Neuronal stem cell (in vitro differentiated cells): ENCODE measurements around the gene THAP4.

Experiments used
- DNase-seq: peaks from one replicate; pipeline ENCODE4 v3.0.0-alpha.2; 2013; ENCODE audit warnings: low spot score
- H2AFZ ChIP-seq: one replicate; pipeline ENCODE4 v1.6.1; 2013; ENCODE audit warnings: mild to moderate bottlenecking, low read length, inconsistent platforms
- H2AK5ac ChIP-seq: 2 replicates; pipeline ENCODE4 v1.6.1; 2013; ENCODE audit warnings: low read depth, mild to moderate bottlenecking, inconsistent platforms, low read length, moderate library complexity, mixed read lengths
- H2BK120ac ChIP-seq: 2 replicates; pipeline ENCODE4 v1.6.1; 2013; ENCODE audit warnings: low read depth, mild to moderate bottlenecking, inconsistent platforms, low read length, moderate library complexity, mixed read lengths
- H2BK12ac ChIP-seq: one replicate; pipeline ENCODE4 v1.6.1; 2013; ENCODE audit warnings: low read length, inconsistent platforms
- H2BK15ac ChIP-seq: 2 replicates; pipeline ENCODE4 v1.6.1; 2013; ENCODE audit warnings: mild to moderate bottlenecking, low read length, inconsistent platforms, mixed read lengths
- H2BK5ac ChIP-seq: one replicate; pipeline ENCODE4 v1.6.1; 2013; ENCODE audit warnings: inconsistent platforms, mild to moderate bottlenecking, low read length, moderate library complexity
- H3K14ac ChIP-seq: one replicate; pipeline ENCODE4 v1.6.1; 2013; ENCODE audit warnings: low read length, inconsistent platforms
- H3K18ac ChIP-seq: 2 replicates; pipeline ENCODE4 v1.6.1; 2013; ENCODE audit warnings: low read length, inconsistent platforms
- H3K23ac ChIP-seq: 2 replicates; pipeline ENCODE4 v1.6.1; 2013; ENCODE audit warnings: low read depth, mild to moderate bottlenecking, mixed read lengths, low read length, inconsistent platforms; ENCODE audit not compliant: poor library complexity
- H3K27ac ChIP-seq: replicated peaks from 3 replicates; pipeline ENCODE4 v1.5.1; 2013; ENCODE audit warnings: low read length, inconsistent platforms
- H3K27me3 ChIP-seq, 3 experiments: 2 replicates each; pipeline ENCODE4 v1.6.1; 2013; ENCODE audit warnings: low read length in 3 of 3, mild to moderate bottlenecking in 2 of 3, inconsistent platforms in 1 of 3, low read depth in 1 of 3, mixed read lengths in 1 of 3, moderate library complexity in 1 of 3; ENCODE audit not compliant: control insufficient read depth in 3 of 3, insufficient read depth in 3 of 3
- H3K36me3 ChIP-seq, 2 donors: replicated peaks in 1 of 2; 2 replicates each; pipeline ENCODE4 v1.6.1; 2013; ENCODE audit warnings: low read length in 2 of 2; ENCODE audit not compliant: control insufficient read depth in 2 of 2, insufficient read depth in 2 of 2
- H3K4ac ChIP-seq: 2 replicates; pipeline ENCODE4 v1.6.1; 2013; ENCODE audit warnings: inconsistent platforms, mild to moderate bottlenecking, low read length, moderate library complexity
- H3K4me1 ChIP-seq, 2 donors: 1 replicate in 1 of 2; 2 replicates in 1 of 2; pipeline ENCODE4 v1.6.1; 2013; ENCODE audit warnings: low read length in 2 of 2, low read depth in 1 of 2; ENCODE audit not compliant: control insufficient read depth in 2 of 2, insufficient read depth in 1 of 2
- H3K4me2 ChIP-seq: one replicate; pipeline ENCODE4 v1.6.1; 2013; ENCODE audit warnings: mild to moderate bottlenecking, low read length, inconsistent platforms; ENCODE audit not compliant: insufficient read depth, poor library complexity, severe bottlenecking
- H3K4me3 ChIP-seq, 2 donors: 2 replicates each; pipeline ENCODE4 v1.5.1; 2013; ENCODE audit warnings: low read length in 2 of 2, mild to moderate bottlenecking in 2 of 2, inconsistent platforms in 1 of 2, moderate library complexity in 1 of 2
- H3K79me1 ChIP-seq: one replicate; pipeline ENCODE4 v1.6.1; 2013; ENCODE audit warnings: low read depth, mild to moderate bottlenecking, inconsistent platforms, low read length, moderate library complexity
- H3K9ac ChIP-seq: one replicate; pipeline ENCODE4 v1.6.1; 2013; ENCODE audit warnings: mild to moderate bottlenecking, low read depth, low read length, inconsistent platforms; ENCODE audit not compliant: poor library complexity
- H3K9me3 ChIP-seq, 2 donors: replicated peaks in 1 of 2; 2 replicates each; pipeline versions ENCODE3 to v1.6.1; 2013; ENCODE audit warnings: low read length in 2 of 2, mild to moderate bottlenecking in 2 of 2, inconsistent platforms in 1 of 2, low read depth in 1 of 2, mixed read lengths in 1 of 2, moderate library complexity in 1 of 2; ENCODE audit not compliant: control insufficient read depth in 2 of 2, insufficient read depth in 1 of 2
- H4K8ac ChIP-seq: one replicate; pipeline ENCODE4 v1.6.1; 2013; ENCODE audit warnings: low read depth, mild to moderate bottlenecking, inconsistent platforms, low read length, moderate library complexity
- H4K91ac ChIP-seq: one replicate; pipeline ENCODE4 v1.6.1; 2013; ENCODE audit warnings: low read length, low read depth, mild to moderate bottlenecking, inconsistent platforms; ENCODE audit not compliant: poor library complexity
- WGBS, 2 donors: extraction: QIAGEN DNeasy Blood & Tissue Kit; methylation state at CpG; one replicate each; pipeline ENCODE4 v1.1.7; 2013; ENCODE audit warnings: missing lambda C conversion rate in 2 of 2, mixed read lengths in 1 of 2; ENCODE audit not compliant: insufficient read length in 2 of 2, insufficient replicate concordance in 1 of 2; ENCODE audit errors: extremely low coverage in 2 of 2; 5-methylcytosine and 5-hydroxymethylcytosine counted together

Gene THAP4

GRCh38 chr2:241553512-241553830, 83.5 kb downstream of the THAP4 start:
- DNase-seq = no peak
- Histone ChIP-seq H2AK5ac (no peak overlapping the region), H4K8ac (no peak overlapping the region), H3K4me2 (no peak overlapping the region), H3K4me1 (peaks cover 0 to 2% of the 10 kb centered on the region in 2 donors), H3K79me1 (no peaks in the 10 kb centered on the region), H2BK12ac (no peak overlapping the region), H2BK5ac (no peak overlapping the region), H4K91ac (no peak overlapping the region), H3K14ac (no peak overlapping the region), H3K23ac (no peak overlapping the region), H3K27ac (no peak overlapping the region), H3K36me3 (no peaks in the 10 kb centered on the region), H3K9ac (no peak overlapping the region), H2BK120ac (no peak overlapping the region), H3K27me3 (peaks cover 0 to 12% (median 5%) of the 10 kb centered on the region in 3 experiments), H3K18ac (no peak overlapping the region), H3K4ac (no peak overlapping the region), H2AFZ (no peak overlapping the region), H3K4me3 (no peak overlapping the region), H3K9me3 (peaks cover 11 to 19% of the 10 kb centered on the region in 2 donors), H2BK15ac (no peak overlapping the region)
- WGBS, 2 donors = no CpG with 5 or more reads among the region's 12 CpGs

- Histone ChIP-seq H3K4me2 (no peak overlapping the region), H3K23ac (peak overlapping the region; percentile 85), H3K9ac (no peak overlapping the region), H3K9me3 (peaks cover 7% of the 10 kb centered on the region in 2 donors), H3K36me3 (no peaks in the 10 kb centered on the region), H3K79me1 (no peaks in the 10 kb centered on the region), H3K4me1 (peaks cover 4% of the 10 kb centered on the region in 2 donors), H3K27me3 (no peaks in the 10 kb centered on the region), H2AFZ (no peak overlapping the region), H2BK15ac (peak overlapping the region; percentile 47), H4K8ac (no peak overlapping the region), H3K27ac (no peak overlapping the region), H2BK5ac (peak overlapping the region; percentile 61), H3K4ac (no peak overlapping the region), H2AK5ac (peak overlapping the region; percentile 73), H2BK120ac (peak overlapping the region; percentile 18), H3K18ac (peak overlapping the region; percentile 54), H3K14ac (peak overlapping the region; percentile 63), H3K4me3 (no peak overlapping the region), H4K91ac (peak overlapping the region; percentile 72), H2BK12ac (peak overlapping the region; percentile 63)
- DNase-seq = no peak
- no CpG with 5 or more reads among the region's 33 CpGs for WGBS, 2 donors
Observed at GRCh38 chr2:241551998-241552737, 84.8 kb downstream of the THAP4 start.

GRCh38 chr2:241551599-241551997, 85.4 kb downstream of the THAP4 start:
- Histone ChIP-seq H3K27ac (no peak overlapping the region), H3K9me3 (peaks cover 1 to 7% of the 10 kb centered on the region in 2 donors), H3K18ac (peak overlapping the region; percentile 66)

GRCh38 chr2:241550616-241551580, 86.1 kb downstream of the THAP4 start:
- Histone ChIP-seq H3K14ac (no peak overlapping the region), H3K4me3 (no peak overlapping the region), H2AK5ac (peak overlapping the region; percentile 73), H4K8ac (no peak overlapping the region), H3K23ac (no peak overlapping the region), H4K91ac (no peak overlapping the region), H2AFZ (no peak overlapping the region), H2BK12ac (peak overlapping the region; percentile 63), H3K4ac (no peak overlapping the region), H3K4me2 (no peak overlapping the region), H2BK15ac (no peak overlapping the region), H3K9me3 (peaks cover 0 to 7% of the 10 kb centered on the region in 2 donors), H3K36me3 (no peaks in the 10 kb centered on the region), H3K79me1 (no peaks in the 10 kb centered on the region), H3K4me1 (peaks cover 10 to 13% of the 10 kb centered on the region in 2 donors), H2BK5ac (no peak overlapping the region), H3K27ac (no peak overlapping the region), H2BK120ac (no peak overlapping the region), H3K9ac (no peak overlapping the region), H3K27me3 (no peaks in the 10 kb centered on the region), H3K18ac (peak overlapping the region; percentile 66)
- no peak for DNase-seq
- WGBS, 2 donors = no CpG with 5 or more reads among the region's 21 CpGs

More at GRCh38 chr2:241551599-241551997, 85.4 kb downstream of the THAP4 start:
- no CpG with 5 or more reads among the region's 12 CpGs for WGBS, 2 donors
- Histone ChIP-seq H2BK15ac (peak overlapping the region; percentile 47), H3K79me1 (no peaks in the 10 kb centered on the region), H4K8ac (no peak overlapping the region), H2BK5ac (no peak overlapping the region), H3K4me1 (peaks cover 9% of the 10 kb centered on the region in 2 donors), H2AK5ac (peak overlapping the region; percentile 73), H2AFZ (no peak overlapping the region), H3K23ac (no peak overlapping the region), H3K14ac (no peak overlapping the region), H2BK12ac (no peak overlapping the region), H3K4me3 (no peak overlapping the region), H3K4ac (no peak overlapping the region), H3K9ac (no peak overlapping the region), H3K36me3 (no peaks in the 10 kb centered on the region), H3K4me2 (no peak overlapping the region), H2BK120ac (no peak overlapping the region), H3K27me3 (no peaks in the 10 kb centered on the region), H4K91ac (no peak overlapping the region)
- no peak for DNase-seq
